ENCODE results near the gene PIK3CD.

DNA sequence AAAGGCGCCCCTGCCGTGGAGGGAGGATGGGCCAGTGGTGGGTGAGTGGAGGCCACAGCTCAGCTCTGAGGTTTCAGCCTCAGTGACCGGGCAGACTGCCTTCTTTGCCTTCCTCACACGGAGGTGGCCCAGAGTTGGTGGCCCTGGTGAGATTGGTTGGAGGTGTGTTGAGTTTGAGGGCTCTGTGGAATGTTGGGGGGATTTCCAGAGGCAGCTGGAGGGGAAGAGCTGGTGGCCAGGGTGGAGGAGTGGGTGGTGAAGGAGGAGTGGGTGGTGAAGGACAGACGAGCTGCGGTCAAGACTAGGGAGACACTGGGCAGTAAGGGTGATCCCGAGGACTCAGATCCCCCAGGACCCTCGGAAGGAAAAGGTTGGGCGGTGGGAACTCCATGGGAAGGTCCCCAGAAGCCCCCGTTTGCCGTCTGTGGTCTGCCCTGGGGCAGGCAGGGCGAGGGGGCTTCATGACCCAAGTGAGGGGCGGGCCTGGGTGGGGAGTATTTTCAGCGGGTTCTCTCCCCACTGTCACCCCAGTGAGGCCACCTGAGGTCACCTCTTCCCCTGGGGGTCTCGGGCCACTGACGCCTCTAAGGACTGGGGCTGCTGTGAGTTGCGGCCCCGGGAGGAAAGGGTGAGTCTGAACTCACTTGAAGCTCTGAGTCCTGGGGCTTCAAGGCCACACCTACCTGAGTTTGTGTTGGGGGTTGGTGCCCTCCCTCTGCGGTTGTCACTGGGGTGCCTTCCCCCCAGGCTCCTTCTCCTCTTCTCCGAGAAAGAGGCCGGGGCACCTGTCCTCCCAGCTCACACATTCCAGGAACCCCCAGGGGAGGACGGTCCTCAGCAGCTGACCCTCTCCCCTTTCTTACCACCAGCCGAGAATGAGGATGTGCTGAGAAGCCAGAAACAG is 22.7 kb upstream of the PIK3CD start:
- TF ChIP-seq CTCF (IDR thresholded peaks at IDR 0.05 in 8 of 11, conservative IDR thresholded peaks at IDR 0.05 in 3 of 11) (no peak), POLR2A (IDR thresholded peaks at IDR 0.05) (no peak), POLR2AphosphoS5 (IDR thresholded peaks at IDR 0.05) (peak in 1 of 3 donors; percentile 39)
